Measurements from ENCODE around the gene ARSB.

- TF ChIP-seq CTCF (conservative IDR thresholded peaks at IDR 0.05; ENCODE audit: low read length) (no peak), EZH2phosphoT487 (IDR thresholded peaks at IDR 0.05; ENCODE audit: borderline replicate concordance, low read depth, low read length) (no peak)
Observed at GRCh38 chr5:78768781-78769380, 216.2 kb downstream of the ARSB start.

Data from OCI-LY7 (cell line).